NCI-H446 treated with DMSO at 0.1 percent for 48 hours (cell line): ENCODE results near the gene VCX3A.
"Not testable (repeated sequence)": the region's sequence is repeated elsewhere in the genome, so short reads cannot be mapped to it uniquely, and the experiment has no call there.

Experiments used
- DNase-seq: peaks from one replicate; lab custom pipeline; 2025; lab: John Stamatoyannopoulos, UW

The VCX3A gene

GRCh38 chrX:6535018-6535417, at the start of gene VCX3A:
Gene VCX3A (minus strand): TSS chrX:6535118. CDS start chrX:6534497, 621 bp downstream.
- DNase-seq = not testable (repeated sequence)

- DNase-seq = no peak
These were observed 39.8 kb upstream of the VCX3A start for GRCh38 chrX:6574762-6575161.

- no peak for DNase-seq
These were observed 33.1 kb upstream of the VCX3A start for GRCh38 chrX:6568031-6568430.

GRCh38 chrX:6558979-6559378, 24.1 kb upstream of the VCX3A start:
- DNase-seq = no peak

GRCh38 chrX:6557690-6558089, 22.8 kb upstream of the VCX3A start:
- DNase-seq = no peak

GRCh38 chrX:6550999-6551398, 16.1 kb upstream of the VCX3A start:
- DNase-seq = no peak

GRCh38 chrX:6545712-6546111, 10.8 kb upstream of the VCX3A start:
- no peak for DNase-seq

- no peak for DNase-seq
These were observed 8.3 kb downstream of the VCX3A start for GRCh38 chrX:6526564-6527136.

GRCh38 chrX:6517376-6517775, 17.5 kb downstream of the VCX3A start:
- no peak for DNase-seq

- no peak for DNase-seq
These were observed 28.5 kb downstream of the VCX3A start for GRCh38 chrX:6506444-6506843.

- no peak for DNase-seq
These were observed 29.0 kb downstream of the VCX3A start for GRCh38 chrX:6505960-6506359.

- DNase-seq = no peak
These were observed 34.2 kb downstream of the VCX3A start for GRCh38 chrX:6500719-6501118.

- DNase-seq = no peak
These were observed 36.6 kb downstream of the VCX3A start for GRCh38 chrX:6498324-6498723.
